Measurements from ENCODE around the gene TSGA10IP. TPM values are rescaled to one million over a fixed set of nuclear protein-coding genes. Genes with fewer than 3 reads are reported as not detected.

Gene TSGA10IP
- total RNA-seq, result not detected in 2 replicates

- DNase-seq (ENCODE audit: low read depth), result no peak
- no peak within 1 kb of the TSS for H3K4me3 ChIP-seq (ENCODE audit: low read depth, low read length)
- TF ChIP-seq CTCF (IDR thresholded peaks at IDR 0.05; ENCODE audit: insufficient read depth, low read length, poor library complexity, severe bottlenecking), result no peak
- no peaks in the 10 kb centered on the region for H3K27me3 ChIP-seq (ENCODE audit: control insufficient read depth, insufficient read depth, low read length)
- H3K36me3 ChIP-seq (ENCODE audit: control insufficient read depth, insufficient read depth, low read length), result no peaks in the 10 kb centered on the region
These were observed at the start of gene TSGA10IP for GRCh38 chr11:65945430-65945911. TSGA10IP (plus strand) TSS chr11:65945480; CDS start chr11:65945676, 196 bp downstream.

- Histone ChIP-seq H3K27me3 (ENCODE audit: control insufficient read depth, insufficient read depth, low read length) (no peaks in the 10 kb centered on the region), H3K36me3 (ENCODE audit: control insufficient read depth, insufficient read depth, low read length) (no peaks in the 10 kb centered on the region), H3K4me3 (ENCODE audit: low read depth, low read length) (no peak overlapping the region)
- no peak for DNase-seq (ENCODE audit: low read depth)
- no peak for TF ChIP-seq CTCF (IDR thresholded peaks at IDR 0.05; ENCODE audit: insufficient read depth, low read length, poor library complexity, severe bottlenecking)
These were observed 49.7 kb upstream of the TSGA10IP start for GRCh38 chr11:65895482-65895981.

GRCh38 chr11:65896034-65896999, 49.0 kb upstream of the TSGA10IP start:
- Histone ChIP-seq H3K4me3 (ENCODE audit: low read depth, low read length) (no peak overlapping the region), H3K36me3 (ENCODE audit: control insufficient read depth, insufficient read depth, low read length) (no peaks in the 10 kb centered on the region), H3K27me3 (ENCODE audit: control insufficient read depth, insufficient read depth, low read length) (no peaks in the 10 kb centered on the region)
- TF ChIP-seq CTCF (IDR thresholded peaks at IDR 0.05; ENCODE audit: insufficient read depth, low read length, poor library complexity, severe bottlenecking), result no peak
- DNase-seq (ENCODE audit: low read depth), result no peak

- no peak for TF ChIP-seq CTCF (IDR thresholded peaks at IDR 0.05; ENCODE audit: insufficient read depth, low read length, poor library complexity, severe bottlenecking)
- DNase-seq (ENCODE audit: low read depth), result no peak
- Histone ChIP-seq H3K36me3 (ENCODE audit: control insufficient read depth, insufficient read depth, low read length) (no peaks in the 10 kb centered on the region), H3K27me3 (ENCODE audit: control insufficient read depth, insufficient read depth, low read length) (no peaks in the 10 kb centered on the region), H3K4me3 (ENCODE audit: low read depth, low read length) (no peak overlapping the region)
These were observed 48.2 kb upstream of the TSGA10IP start for GRCh38 chr11:65897020-65897471.

- no peaks in the 10 kb centered on the region for H3K36me3 ChIP-seq (ENCODE audit: control insufficient read depth, insufficient read depth, low read length)
- H3K4me3 ChIP-seq (ENCODE audit: low read depth, low read length), result peak overlapping the region; percentile 92
- TF ChIP-seq CTCF (IDR thresholded peaks at IDR 0.05; ENCODE audit: insufficient read depth, low read length, poor library complexity, severe bottlenecking), result no peak
- DNase-seq (ENCODE audit: low read depth), result no peak
- no peaks in the 10 kb centered on the region for H3K27me3 ChIP-seq (ENCODE audit: control insufficient read depth, insufficient read depth, low read length)
These were observed 46.5 kb upstream of the TSGA10IP start for GRCh38 chr11:65898656-65899355.

Data from kidney epithelial cell (primary cell).